H9 (cell line): ENCODE results near the gene NEK8. TPM values are rescaled to one million over a fixed set of nuclear protein-coding genes. Genes with fewer than 3 reads are reported as not detected.

Experiments used
- DNase-seq: peaks from one replicate; pipeline ENCODE4 v3.0.0-alpha.2; 2017
- H2AFZ ChIP-seq: one replicate; pipeline ENCODE4 v1.6.1; 2013; ENCODE audit warnings: mild to moderate bottlenecking, low read length, control low read depth, moderate library complexity
- H2AK5ac ChIP-seq: 2 replicates; pipeline ENCODE4 v1.6.1; 2013; ENCODE audit warnings: low read length, control low read depth, mixed read lengths; ENCODE audit not compliant: insufficient read length
- H2BK120ac ChIP-seq: one replicate; pipeline ENCODE4 v1.6.1; 2013; ENCODE audit warnings: low read depth, mild to moderate bottlenecking, low read length, control low read depth, inconsistent platforms; ENCODE audit not compliant: poor library complexity, severe bottlenecking
- H2BK12ac ChIP-seq: 2 replicates; pipeline ENCODE4 v1.6.1; 2013; ENCODE audit warnings: low read length, control low read depth, mixed read lengths, low read depth; ENCODE audit not compliant: insufficient read length
- H2BK15ac ChIP-seq: 2 replicates; pipeline ENCODE4 v1.6.1; 2013; ENCODE audit warnings: low read depth, low read length, control low read depth
- H2BK20ac ChIP-seq: one replicate; pipeline ENCODE4 v1.6.1; 2013; ENCODE audit warnings: low read depth, mild to moderate bottlenecking, low read length, control low read depth, inconsistent platforms; ENCODE audit not compliant: poor library complexity, severe bottlenecking
- H2BK5ac ChIP-seq: 2 replicates; pipeline ENCODE4 v1.6.1; 2013; ENCODE audit warnings: low read length, control low read depth, mixed read lengths; ENCODE audit not compliant: insufficient read length
- H3K14ac ChIP-seq: 2 replicates; pipeline ENCODE4 v1.6.1; 2013; ENCODE audit warnings: low read length, control low read depth; ENCODE audit not compliant: insufficient read depth
- H3K18ac ChIP-seq: 2 replicates; pipeline ENCODE4 v1.6.1; 2013; ENCODE audit warnings: low read depth, mild to moderate bottlenecking, mixed read lengths, low read length, control low read depth; ENCODE audit not compliant: insufficient read length
- H3K23ac ChIP-seq: 2 replicates; pipeline ENCODE4 v1.6.1; 2013; ENCODE audit warnings: low read length, control low read depth, mixed read lengths, low read depth; ENCODE audit not compliant: insufficient read length
- H3K23me2 ChIP-seq: 2 replicates; pipeline ENCODE4 v1.6.1; 2013; ENCODE audit warnings: low read depth, mild to moderate bottlenecking, mixed read lengths, low read length, control low read depth; ENCODE audit not compliant: insufficient read length, poor library complexity, severe bottlenecking
- H3K27ac ChIP-seq: 2 replicates; pipeline ENCODE4 v1.5.1; 2013; ENCODE audit warnings: low read length, control low read depth, mixed read lengths, low read depth; ENCODE audit not compliant: insufficient read length
- H3K27me3 ChIP-seq: 2 replicates; pipeline ENCODE4 v1.6.1; 2013; ENCODE audit warnings: low read length, control low read depth, inconsistent platforms; ENCODE audit not compliant: insufficient read depth
- H3K4ac ChIP-seq: 2 replicates; pipeline ENCODE4 v1.6.1; 2013; ENCODE audit warnings: low read depth, mild to moderate bottlenecking, control low read depth, inconsistent platforms, low read length, moderate library complexity
- H3K4me1 ChIP-seq: 2 replicates; pipeline ENCODE4 v1.6.1; 2013; ENCODE audit warnings: low read length, control low read depth, inconsistent platforms; ENCODE audit not compliant: insufficient read depth
- H3K4me2 ChIP-seq: 2 replicates; pipeline ENCODE4 v1.6.1; 2013; ENCODE audit warnings: low read length, control low read depth, mixed read lengths; ENCODE audit not compliant: insufficient read length, insufficient read depth
- H3K56ac ChIP-seq: 2 replicates; pipeline ENCODE4 v1.6.1; 2013; ENCODE audit warnings: low read depth, mild to moderate bottlenecking, mixed read lengths, low read length, control low read depth; ENCODE audit not compliant: insufficient read length
- H3K79me1 ChIP-seq: 2 replicates; pipeline ENCODE4 v1.6.1; 2013; ENCODE audit warnings: low read depth, mild to moderate bottlenecking, moderate library complexity, low read length, control low read depth, inconsistent platforms; ENCODE audit not compliant: insufficient read depth, poor library complexity, severe bottlenecking
- H3K79me2 ChIP-seq: 2 replicates; pipeline ENCODE4 v1.6.1; 2013; ENCODE audit warnings: low read length, control low read depth, inconsistent platforms; ENCODE audit not compliant: insufficient read depth
- H3K9ac ChIP-seq: 2 replicates; pipeline ENCODE4 v1.6.1; 2013; ENCODE audit warnings: low read length, control low read depth, mixed read lengths; ENCODE audit not compliant: insufficient read length; ENCODE audit errors: extremely low read depth
- H3K9me3 ChIP-seq: one replicate; pipeline ENCODE4 v1.6.1; 2013; ENCODE audit warnings: low read depth, low read length, inconsistent platforms; ENCODE audit not compliant: control insufficient read depth
- H3T11ph ChIP-seq: one replicate; pipeline ENCODE4 v1.6.1; 2013; ENCODE audit warnings: mild to moderate bottlenecking, low read length, control low read depth, inconsistent platforms
- H4K20me1 ChIP-seq: one replicate; pipeline ENCODE4 v1.6.1; 2013; ENCODE audit not compliant: control insufficient read depth, insufficient read length, insufficient read depth
- H4K5ac ChIP-seq: 2 replicates; pipeline ENCODE4 v1.6.1; 2013; ENCODE audit warnings: low read depth, mild to moderate bottlenecking, mixed read lengths, low read length, control low read depth; ENCODE audit not compliant: insufficient read length
- H4K8ac ChIP-seq: replicated peaks from 2 replicates; pipeline ENCODE4 v1.6.1; 2013; ENCODE audit warnings: low read length, control low read depth, mixed read lengths, low read depth; ENCODE audit not compliant: insufficient read length
- H4K91ac ChIP-seq: 2 replicates; pipeline ENCODE4 v1.6.1; 2013; ENCODE audit warnings: low read depth, mild to moderate bottlenecking, moderate library complexity, mixed read lengths, low read length, control low read depth; ENCODE audit not compliant: insufficient read length
- H3K27ac Mint-ChIP-seq, 3 experiments: 2 replicates in 2 of 3; 3 replicates in 1 of 3; pipeline ENCODE4 v1.8.0; 2020 to 2021; ENCODE audit warnings: mixed read lengths in 3 of 3, mild to moderate bottlenecking in 1 of 3, moderate library complexity in 1 of 3
- H3K27me3 Mint-ChIP-seq: 2 replicates; pipeline ENCODE4 v1.8.0; 2021; ENCODE audit warnings: low read depth, mild to moderate bottlenecking, moderate library complexity, mixed read lengths
- H3K36me3 Mint-ChIP-seq, 3 experiments: 2 replicates in 2 of 3; 3 replicates in 1 of 3; pipeline ENCODE4 v1.8.0; 2020 to 2021; ENCODE audit warnings: low read depth in 3 of 3, mixed read lengths in 3 of 3; ENCODE audit not compliant: insufficient read depth in 1 of 3
- H3K4me1 Mint-ChIP-seq, 2 experiments: 2 replicates each; pipeline ENCODE4 v1.8.0; 2020; ENCODE audit warnings: mixed read lengths in 2 of 2
- H3K4me3 Mint-ChIP-seq, 2 experiments: 2 replicates in 1 of 2; 3 replicates in 1 of 2; pipeline ENCODE4 v1.8.0; 2020 to 2021; ENCODE audit warnings: mild to moderate bottlenecking in 2 of 2, mixed read lengths in 2 of 2, moderate library complexity in 1 of 2
- H3K9me3 Mint-ChIP-seq, 2 experiments: 2 replicates in 1 of 2; 3 replicates in 1 of 2; pipeline ENCODE4 v1.8.0; 2020; ENCODE audit warnings: mild to moderate bottlenecking in 2 of 2, mixed read lengths in 2 of 2, moderate library complexity in 1 of 2
- CTCF ChIP-seq: fragments of 200-600 bp; sonication (generic); conservative IDR thresholded peaks from 3 replicates; pipeline ENCODE4 v1.8.0; 2021; ENCODE audit warnings: antibody characterized with exemption, mild to moderate bottlenecking
- WGBS: extraction: QIAGEN DNeasy Blood & Tissue Kit; methylation state at CpG from one replicate; pipeline ENCODE4 v1.1.7; 2013; ENCODE audit warnings: missing lambda C conversion rate, low lambda C conversion rate, mixed read lengths; ENCODE audit not compliant: insufficient read length; ENCODE audit errors: extremely low coverage; 5-methylcytosine and 5-hydroxymethylcytosine counted together
- total RNA-seq: library from RNA; stranded (reverse); gene quantifications from 2 replicates; pipeline ENCODE4 v1.2.1, GENCODE V29; 2021

The NEK8 gene
- total RNA-seq, 1 experiment from 2014 or later, result 18.8 TPM

GRCh38 chr17:28704219-28704858 is 24.2 kb upstream of the NEK8 start:
- H3K27me3 Mint-ChIP-seq, result no peaks in the 10 kb centered on the region
- Histone ChIP-seq H3K23ac (no peak overlapping the region), H3K27me3 (no peaks in the 10 kb centered on the region), H3K56ac (no peak overlapping the region), H3T11ph (no peak overlapping the region), H3K4me2 (no peak overlapping the region), H3K9ac (no peak overlapping the region), H3K79me1 (no peaks in the 10 kb centered on the region), H4K20me1 (peaks cover 4% of the 10 kb centered on the region), H2AK5ac (no peak overlapping the region), H2BK20ac (no peak overlapping the region), H2BK5ac (no peak overlapping the region), H3K18ac (no peak overlapping the region), H3K9me3 (no peaks in the 10 kb centered on the region), H3K14ac (no peak overlapping the region), H3K79me2 (no peaks in the 10 kb centered on the region), H2BK12ac (no peak overlapping the region), H2BK120ac (no peak overlapping the region), H2BK15ac (no peak overlapping the region), H3K23me2 (no peaks in the 10 kb centered on the region), H4K91ac (no peak overlapping the region), H3K4ac (no peak overlapping the region), H2AFZ (no peak overlapping the region), H3K27ac (no peak overlapping the region), H4K5ac (no peak overlapping the region), H4K8ac (no peak overlapping the region), H3K4me1 (no peaks in the 10 kb centered on the region)
- H3K4me3 Mint-ChIP-seq, result peak overlapping the region in 1 of 2 experiments; percentile 40; a peak in 1 of 5 replicates
- WGBS, result no CpG with 5 or more reads among the region's 14 CpGs
- H3K9me3 Mint-ChIP-seq, result no peaks in the 10 kb centered on the region
- TF ChIP-seq CTCF, result no peak
- H3K4me1 Mint-ChIP-seq, result peaks cover 34 to 41% of the 10 kb centered on the region in 2 experiments
- DNase-seq, result no peak
- H3K27ac Mint-ChIP-seq, result peak overlapping the region in 2 of 3 experiments; percentile 13 to 57; a peak in 3 of 7 replicates
- H3K36me3 Mint-ChIP-seq, result peaks cover 30 to 66% (median 55%) of the 10 kb centered on the region in 3 experiments; a peak in 6 of 7 replicates
